ENCODE measurements around the gene CRB2.

Gene CRB2

DNA sequence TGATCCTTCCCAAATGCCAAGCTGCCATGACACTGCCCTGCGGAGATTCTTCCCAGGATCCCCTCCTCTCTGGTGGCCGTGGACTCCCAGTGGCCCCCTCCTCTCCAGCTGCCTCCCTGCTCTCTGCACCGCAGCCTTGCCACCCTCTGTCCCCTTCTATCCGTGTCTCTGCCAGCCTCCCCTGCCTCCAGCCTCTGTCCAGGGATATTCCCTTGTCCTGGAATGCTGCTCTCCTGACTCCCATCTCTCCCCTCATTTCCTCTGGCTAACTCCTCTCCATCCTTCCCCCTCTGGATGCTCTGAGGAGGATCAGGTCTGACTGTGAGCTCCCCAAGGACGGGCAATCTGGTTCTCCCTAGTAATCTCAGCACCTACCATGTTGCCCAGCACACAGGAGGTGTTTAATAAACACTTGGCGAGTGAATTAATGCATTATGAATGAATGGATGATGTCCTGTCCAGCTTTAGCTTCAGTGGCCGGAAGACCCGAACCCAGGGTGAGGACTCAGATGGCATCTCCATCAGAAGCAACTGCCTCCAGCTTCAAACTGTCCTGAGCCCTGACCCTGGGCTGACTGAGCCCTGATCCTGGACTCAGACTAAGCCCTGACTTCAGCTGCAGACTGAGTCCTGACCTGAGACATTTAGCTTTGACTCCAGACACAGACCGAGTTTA is 7.5 kb upstream of the CRB2 start:
- no peak for DNase-seq

- DNase-seq = no peak
These were observed 7.0 kb upstream of the CRB2 start for GRCh38 chr9:123349033-123349432.

DNA sequence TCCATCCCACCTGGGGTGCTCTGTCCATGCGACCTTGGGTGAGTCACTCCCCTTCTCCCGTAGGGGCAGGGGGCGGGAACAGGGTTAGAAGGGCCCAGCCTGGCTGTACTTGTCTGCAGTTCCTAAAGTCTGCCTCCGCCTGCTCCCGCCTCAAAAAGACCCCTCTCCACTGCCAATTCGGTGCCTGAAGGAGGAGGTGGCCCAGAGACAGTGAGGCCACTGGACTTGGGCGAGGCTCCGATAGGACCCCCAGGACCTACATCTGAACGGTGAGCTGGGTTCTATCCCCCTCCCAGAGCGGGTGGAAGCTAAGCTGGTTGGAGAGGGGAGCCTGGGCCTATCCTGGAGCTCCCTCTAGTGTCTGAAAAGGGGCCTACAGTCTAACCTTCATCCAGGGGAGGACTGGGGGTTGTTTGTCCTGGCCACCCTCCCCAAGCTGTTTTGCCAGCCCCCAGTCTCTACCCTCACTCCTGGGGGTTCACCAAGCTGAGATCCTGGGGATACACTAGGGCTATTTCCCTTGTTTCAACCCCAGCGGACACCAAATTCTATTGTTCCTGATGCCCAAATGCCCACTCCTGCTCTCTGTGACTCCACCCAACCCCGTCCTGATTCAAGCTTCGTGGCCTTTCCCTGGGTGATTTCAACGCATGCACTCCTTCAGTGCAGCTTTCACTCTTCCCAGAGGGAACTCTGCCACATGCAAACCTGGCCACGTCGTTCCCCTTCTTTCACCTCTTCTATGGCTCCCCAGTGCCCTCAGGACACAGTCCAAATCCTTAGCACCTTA is 6.1 kb upstream of the CRB2 start:
- peak; percentile 49 for DNase-seq

GRCh38 chr9:123350590-123351310 is 5.2 kb upstream of the CRB2 start:
- DNase-seq = no peak

GRCh38 chr9:123353041-123353440 is 3.0 kb upstream of the CRB2 start:
- no peak for DNase-seq

- peak; percentile 31 for DNase-seq
These were observed 1.9 kb upstream of the CRB2 start for GRCh38 chr9:123353984-123354591.

GRCh38 chr9:123354806-123355508 is 1.0 kb upstream of the CRB2 start:
- DNase-seq = no peak

DNA sequence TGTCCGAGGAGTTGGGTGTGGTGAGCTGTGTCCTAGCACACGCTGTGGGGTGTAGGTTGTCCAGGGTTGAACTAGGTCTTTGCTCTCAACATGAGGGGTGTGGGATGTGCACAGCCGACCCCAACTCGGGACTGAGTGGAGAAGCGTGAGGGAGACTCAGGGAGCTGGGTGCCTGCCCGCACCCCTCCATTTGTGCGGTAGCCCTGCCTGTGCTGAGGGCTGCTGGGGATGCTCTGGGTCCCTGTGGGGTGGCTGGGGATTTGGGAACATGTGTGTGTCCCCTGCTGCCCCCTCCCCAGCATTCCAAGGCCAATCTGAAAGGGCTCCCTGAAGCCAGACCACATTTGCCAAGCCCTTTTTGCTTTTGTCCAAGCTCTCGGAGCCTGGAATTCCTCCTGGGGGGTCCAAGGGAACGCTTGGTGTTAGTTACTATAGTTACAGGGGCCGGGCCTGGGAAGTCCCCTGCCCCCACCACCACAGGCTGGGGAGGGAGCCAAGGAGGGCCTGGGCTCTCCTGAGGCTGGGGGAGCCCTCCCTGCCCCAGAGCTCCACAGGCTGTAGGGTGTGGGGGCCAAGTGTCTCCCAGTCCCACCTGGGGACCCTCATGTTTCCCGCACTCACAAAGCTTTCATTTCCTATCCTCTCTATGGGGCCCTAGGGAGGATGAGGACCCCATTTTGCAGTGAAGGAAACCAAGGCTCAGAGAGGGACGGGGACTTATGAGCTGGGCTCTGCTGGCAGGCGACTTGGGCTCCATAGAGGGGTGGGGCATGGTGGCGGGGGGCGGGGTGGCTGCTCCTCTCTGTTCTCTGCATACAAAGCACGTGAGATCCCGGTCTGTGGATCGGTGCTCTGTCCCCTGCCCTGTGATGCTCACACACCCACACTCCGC is 1.1 kb downstream of the CRB2 start:
- DNase-seq = no peak

DNA sequence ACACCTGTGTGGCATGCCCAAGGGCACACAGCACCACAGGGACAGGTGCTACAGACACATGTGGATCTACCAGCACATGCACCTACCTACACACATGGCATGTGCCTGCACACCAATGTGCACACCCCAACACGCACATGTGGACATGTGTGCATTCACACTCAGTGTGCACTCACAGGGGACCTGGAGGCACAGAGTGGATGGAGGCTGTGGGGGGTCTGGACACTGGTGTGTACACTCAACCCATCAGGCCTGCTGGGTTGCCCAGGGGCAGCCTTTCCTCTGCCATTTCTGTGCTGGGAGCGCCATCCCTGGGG is 1.7 kb downstream of the CRB2 start:
- no peak for DNase-seq

DNA sequence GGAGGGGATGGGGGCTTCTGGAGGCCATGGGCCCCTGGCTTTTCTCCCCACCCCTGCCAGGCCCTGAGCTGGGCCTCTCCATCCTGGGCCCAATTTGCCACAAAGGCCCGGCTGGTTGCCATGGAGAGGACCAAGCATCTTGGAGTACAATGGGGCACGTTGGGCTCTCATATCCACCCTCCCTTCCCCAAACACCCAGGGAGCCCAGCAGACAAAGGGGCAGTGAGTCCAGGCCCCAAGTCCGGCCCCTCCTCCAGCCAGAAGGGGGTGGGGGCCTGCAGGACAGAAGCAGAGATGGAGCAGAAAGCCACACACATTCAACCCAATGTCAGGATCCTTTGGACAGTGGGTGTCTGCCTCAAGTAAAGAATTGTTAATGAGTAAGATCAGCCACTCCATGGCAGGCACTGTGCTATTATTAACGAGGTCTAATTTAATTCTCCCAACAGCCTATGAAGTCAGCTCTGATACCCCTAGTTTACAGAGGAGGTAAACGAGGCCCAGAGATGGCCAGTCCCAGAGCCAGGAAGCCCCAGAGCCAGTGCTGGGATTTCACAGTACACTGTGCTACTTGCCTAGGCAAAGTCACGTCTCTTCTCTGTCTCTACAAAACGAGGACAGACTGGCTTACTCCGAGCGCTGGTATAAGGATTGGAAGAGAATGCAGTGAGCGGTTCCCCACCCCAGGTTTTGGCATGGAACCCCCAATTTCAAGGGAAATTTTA is 2.3 kb downstream of the CRB2 start:
- DNase-seq = no peak

- DNase-seq = no peak
These were observed 3.1 kb downstream of the CRB2 start for GRCh38 chr9:123359106-123359505.

- DNase-seq = no peak
These were observed 3.5 kb downstream of the CRB2 start for GRCh38 chr9:123359546-123359945.

- no peak for DNase-seq
These were observed 4.4 kb downstream of the CRB2 start for GRCh38 chr9:123360161-123361085.

DNA sequence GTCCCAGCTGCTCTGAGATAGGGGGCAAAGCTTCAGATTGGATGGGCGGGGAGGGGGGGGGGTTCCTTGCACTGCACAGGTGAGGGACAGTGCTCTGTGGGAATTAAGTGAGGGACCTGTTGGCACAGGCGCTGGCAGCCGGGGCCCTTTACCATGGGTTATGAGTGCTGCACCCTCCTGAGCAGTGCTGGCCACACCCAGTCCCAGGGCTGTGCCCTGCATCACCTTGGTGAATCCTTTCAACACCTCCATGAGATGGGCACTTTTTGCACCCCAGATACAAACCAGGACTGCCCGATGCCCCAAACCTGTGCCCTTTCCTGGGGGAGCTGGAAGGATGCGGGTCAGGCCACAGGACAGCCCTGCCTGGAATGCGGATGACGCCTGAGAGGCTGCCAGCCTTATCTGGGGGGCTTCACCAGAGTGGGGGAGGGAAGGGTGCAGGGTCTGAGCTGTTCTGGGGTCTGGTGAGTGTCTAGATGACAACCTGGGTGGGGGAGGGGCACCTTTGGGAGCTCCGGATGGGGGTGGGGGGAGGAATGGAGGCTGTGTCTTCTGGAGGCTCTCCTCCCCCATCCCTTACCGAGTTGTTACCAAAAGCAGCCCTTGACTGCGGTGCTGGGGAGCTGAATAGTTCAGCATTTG is 5.2 kb downstream of the CRB2 start:
- DNase-seq = no peak

GRCh38 chr9:123361731-123362510 is 5.9 kb downstream of the CRB2 start:
- DNase-seq = no peak

DNA sequence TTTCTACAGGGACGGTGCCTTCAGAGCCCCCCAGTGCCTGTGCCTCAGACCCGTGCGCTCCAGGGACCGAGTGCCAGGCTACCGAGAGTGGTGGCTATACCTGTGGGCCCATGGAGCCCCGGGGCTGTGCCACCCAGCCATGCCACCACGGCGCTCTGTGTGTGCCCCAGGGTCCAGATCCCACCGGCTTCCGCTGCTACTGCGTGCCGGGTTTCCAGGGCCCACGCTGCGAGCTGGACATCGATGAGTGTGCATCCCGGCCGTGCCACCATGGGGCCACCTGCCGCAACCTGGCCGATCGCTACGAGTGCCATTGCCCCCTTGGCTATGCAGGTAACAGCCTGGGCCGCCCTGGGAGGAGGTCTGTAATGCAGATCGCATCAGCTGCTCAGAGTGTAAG is 6.9 kb downstream of the CRB2 start:
- no peak for DNase-seq

DNA sequence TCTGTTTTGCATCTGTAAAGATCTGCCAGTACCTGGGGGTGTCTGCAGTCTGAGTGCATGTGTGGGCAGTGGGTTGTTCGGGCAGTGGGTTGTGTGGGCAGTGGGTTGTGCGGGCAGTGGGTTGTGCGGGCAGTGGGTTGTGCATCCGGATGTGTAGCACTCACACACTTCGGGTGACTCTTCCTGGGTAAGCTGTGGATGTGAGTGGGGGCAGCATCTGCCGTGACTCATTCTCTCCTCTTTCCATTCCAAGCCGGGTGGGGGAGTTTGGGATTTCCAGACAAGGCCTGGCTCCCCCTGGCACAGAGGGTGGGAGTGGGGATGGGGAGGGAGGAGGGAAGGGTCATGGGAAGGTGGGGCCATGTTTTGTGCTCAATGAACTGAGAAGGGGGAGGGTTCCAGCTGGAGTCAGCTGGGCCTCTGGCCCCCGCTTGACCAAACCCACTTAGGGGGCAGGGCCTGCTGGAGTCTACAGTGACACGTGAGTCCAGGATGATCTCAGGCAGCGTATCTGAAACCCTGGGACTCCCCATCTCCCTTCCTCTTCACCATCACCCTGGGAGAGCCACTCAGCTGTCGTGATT is 8.3 kb downstream of the CRB2 start:
- DNase-seq = no peak

DNA sequence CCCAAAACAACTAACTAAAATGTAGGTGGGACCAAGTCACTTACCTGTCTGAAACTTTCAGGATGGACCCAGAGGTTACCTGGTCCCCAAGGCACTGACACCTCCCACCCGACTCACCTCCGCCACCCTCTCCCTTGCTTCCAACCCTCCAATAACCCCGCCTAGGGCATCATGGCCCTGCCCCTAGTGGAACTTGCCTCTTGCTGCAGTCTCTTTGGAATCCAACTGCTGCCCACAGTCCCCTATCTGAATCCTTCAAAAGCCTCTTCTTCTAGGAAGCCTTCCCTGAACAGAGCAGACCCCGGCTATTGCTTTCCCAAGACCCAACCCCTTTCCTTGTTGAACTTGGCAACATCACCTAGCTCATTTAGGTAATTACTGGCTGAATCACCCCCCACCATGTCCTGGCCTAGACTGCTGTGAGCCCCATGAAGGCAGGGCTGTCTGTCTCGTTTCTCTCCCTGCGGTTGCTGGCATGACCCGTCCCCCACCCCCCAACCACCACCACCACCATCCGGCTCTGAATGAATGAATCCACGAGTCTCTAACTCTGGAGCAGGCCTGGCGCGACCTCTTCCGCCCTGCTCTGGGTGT is 9.4 kb downstream of the CRB2 start:
- no peak for DNase-seq
